OCI-LY3 (cell line): ENCODE data around the gene TRNP1.

Experiments used
- CTCF ChIP-seq: fragments of 200-600, 300-600 bp; sonication (generic); IDR thresholded peaks from 2 replicates; pipeline ENCODE4 v1.5.1; 2014; ENCODE audit warnings: antibody characterized with exemption, low read length, low read depth
- EZH2phosphoT487 ChIP-seq: fragments of 200-600 bp; shearing (Covaris generic); IDR thresholded peaks from 2 replicates; pipeline ENCODE4 v1.6.1; 2018; ENCODE audit warnings: antibody characterized with exemption, mixed run types, low read depth

- TF ChIP-seq CTCF (no peak), EZH2phosphoT487 (no peak)
Measured at GRCh38 chr1:26953374-26953773, 40.1 kb upstream of the TRNP1 start.
